OCI-LY3 (cell line): ENCODE measurements around the gene SCYGR1.

Experiments used
- CTCF ChIP-seq: fragments of 200-600, 300-600 bp; sonication (generic); IDR thresholded peaks from 2 replicates; pipeline ENCODE4 v1.5.1; 2014; ENCODE audit warnings: antibody characterized with exemption, low read length, low read depth
- EZH2phosphoT487 ChIP-seq: fragments of 200-600 bp; shearing (Covaris generic); IDR thresholded peaks from 2 replicates; pipeline ENCODE4 v1.6.1; 2018; ENCODE audit warnings: antibody characterized with exemption, mixed run types, low read depth

GRCh38 chr2:227433171-227433570, 45.4 kb upstream of the SCYGR1 start:
- TF ChIP-seq CTCF (no peak), EZH2phosphoT487 (no peak)
